Ecto neural progenitor cell (in vitro differentiated cells): ENCODE data around the gene DPH6.
"Not testable (repeated sequence)": the region's sequence is repeated elsewhere in the genome, so short reads cannot be mapped to it uniquely, and the experiment has no call there.

ENCODE experiments used
- DNase-seq: peaks from one replicate; pipeline ENCODE4 v3.0.0-alpha.2; 2018; ENCODE audit warnings: low spot score

Gene DPH6

DNA sequence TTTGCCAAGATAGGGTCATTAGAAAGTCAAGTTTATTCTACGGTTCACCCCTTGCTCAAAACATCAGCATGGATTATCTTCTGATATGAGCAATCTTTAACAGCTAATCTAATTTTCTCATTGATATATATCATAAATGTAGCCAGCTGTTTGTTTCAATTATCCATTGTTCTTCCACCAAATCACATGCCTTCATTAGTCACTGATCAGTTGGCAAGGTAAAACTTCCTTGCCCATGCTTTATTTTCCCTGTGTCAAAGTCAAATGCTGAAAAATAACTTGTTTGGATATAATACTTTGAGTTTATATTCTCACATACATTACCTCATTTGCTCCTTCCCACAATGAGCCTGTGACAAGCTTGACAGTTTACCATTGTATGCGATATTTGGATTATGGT is 60.6 kb downstream of the DPH6 start:
- no peak for DNase-seq

DNA sequence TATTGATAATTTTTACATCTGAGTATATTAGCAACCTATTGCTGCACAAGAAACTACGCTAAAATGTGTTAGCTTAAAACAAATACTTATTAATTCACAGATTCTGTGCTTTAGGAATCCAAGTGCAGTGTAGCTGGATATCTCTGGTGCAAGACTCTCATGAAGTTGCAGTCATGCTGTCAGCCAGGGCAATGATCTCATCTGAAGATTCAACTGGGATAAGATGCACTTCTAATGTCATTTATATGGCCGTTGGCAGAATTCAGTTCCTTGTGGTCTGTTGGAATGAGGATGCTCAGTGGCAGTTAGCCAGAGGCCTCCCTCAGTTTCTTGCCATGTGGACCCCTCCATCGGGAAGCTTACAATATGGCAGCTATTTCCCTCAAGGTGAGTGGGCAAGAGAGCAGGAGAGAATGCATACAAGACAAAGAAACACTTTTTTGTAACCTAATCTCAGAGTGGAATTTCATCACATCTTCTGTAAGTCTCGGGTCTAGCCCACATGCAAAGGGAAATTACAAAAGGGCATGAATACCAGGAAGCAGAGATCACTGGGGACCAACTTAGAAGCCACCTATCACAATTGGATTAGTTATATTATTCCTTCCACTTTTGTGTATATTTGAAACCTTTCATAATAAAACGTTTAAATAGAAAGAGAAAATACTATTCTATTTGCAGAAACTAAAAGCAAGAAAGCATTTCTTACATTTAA is 61.6 kb downstream of the DPH6 start:
- no peak for DNase-seq

DNA sequence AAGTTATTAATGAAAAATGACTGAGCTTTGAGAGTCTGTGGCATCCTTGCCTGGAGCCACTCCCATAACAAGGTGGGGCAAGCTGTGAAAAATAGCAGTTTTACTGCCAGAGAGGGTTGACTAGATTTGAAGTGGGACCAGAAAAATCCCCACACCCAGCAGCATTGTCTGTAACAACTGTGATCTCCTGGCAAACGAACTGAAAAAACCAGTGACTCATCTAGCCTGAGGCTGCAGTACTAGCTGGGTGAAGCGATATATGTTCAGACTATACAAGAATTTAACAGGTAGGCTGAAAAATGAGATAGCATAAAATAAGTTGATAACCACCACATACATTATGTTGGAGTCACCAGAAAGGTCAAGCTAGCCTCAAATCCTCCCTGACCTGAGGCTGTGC is 64.0 kb downstream of the DPH6 start:
- no peak for DNase-seq

DNA sequence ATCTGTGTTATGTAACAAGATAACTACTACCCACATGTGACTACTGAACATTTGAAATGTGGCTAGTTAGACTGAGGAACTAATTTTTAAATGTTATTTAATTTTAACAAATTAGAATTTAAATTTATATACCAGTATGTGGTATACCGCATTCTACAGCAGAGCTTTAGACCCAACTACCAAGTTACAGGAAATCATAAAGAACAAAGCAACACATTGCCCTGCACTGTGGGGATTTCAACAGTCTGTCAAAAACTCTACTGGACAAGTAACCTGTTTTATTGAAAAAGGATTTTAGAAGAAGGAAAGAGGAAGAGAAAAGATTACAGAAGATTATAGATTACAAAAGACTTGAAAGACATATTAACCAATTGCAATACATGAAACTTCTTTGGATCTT is 64.9 kb downstream of the DPH6 start:
- no peak for DNase-seq

DNA sequence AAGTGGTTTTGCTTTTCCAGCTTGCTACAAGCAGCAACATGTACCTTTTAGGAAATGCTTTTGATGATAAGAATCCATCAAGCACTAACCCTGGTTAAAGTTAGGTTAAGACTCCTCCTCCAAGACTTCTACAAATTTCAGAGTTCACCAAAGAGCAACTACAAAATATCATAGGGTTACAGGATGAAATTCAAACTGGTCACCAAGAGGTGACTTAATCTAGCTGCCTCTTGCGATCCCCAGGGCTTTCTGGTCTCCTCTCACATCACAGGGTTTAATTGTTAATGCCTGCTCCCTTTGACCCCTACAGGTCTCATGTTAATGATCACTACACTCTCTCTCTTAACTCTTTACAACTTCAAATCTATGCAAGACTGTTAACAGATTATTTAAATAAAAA is 66.5 kb downstream of the DPH6 start:
- DNase-seq: no peak

DNA sequence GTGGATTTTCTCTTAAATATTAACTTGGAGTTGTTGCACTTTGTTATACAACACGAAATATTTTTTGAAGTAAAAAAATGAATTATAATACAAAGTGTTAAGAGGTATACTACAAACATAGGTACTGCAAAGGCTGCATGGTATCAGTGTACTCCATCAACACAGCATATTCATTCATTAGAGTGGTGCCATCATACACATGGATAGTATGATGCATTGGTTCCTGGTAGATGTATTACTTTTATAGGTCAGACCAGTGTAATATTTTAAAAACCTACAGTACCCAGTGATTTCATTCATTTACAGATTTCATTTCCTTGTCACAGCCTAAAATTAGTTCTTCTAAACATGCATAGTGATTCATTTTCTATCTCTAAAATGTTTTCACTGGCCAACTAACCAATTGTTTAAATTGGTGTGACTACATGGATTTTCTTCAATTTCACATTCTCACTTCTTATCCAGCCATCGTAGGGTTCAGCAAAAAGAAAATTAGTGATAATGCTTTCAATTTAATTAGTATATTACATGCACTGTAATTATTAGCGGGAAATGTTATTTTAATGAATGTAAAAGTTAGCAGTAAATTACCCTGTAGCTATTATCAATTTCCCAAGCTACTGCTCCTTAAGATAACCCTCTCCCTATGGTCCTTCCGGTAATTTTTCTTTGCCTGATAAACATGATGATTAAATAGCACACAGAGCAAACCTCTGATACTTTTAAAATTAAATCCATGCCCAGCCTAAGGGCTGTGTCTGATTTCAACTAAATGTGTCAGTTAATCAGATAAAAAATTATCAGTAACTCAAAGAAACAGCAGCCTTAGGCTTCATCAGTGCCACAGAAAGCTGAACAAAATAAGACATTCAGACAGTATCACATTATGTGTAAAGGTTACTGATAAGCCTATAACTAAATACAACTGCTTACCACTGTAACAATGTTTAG is 68.4 kb downstream of the DPH6 start:
- DNase-seq: no peak

DNA sequence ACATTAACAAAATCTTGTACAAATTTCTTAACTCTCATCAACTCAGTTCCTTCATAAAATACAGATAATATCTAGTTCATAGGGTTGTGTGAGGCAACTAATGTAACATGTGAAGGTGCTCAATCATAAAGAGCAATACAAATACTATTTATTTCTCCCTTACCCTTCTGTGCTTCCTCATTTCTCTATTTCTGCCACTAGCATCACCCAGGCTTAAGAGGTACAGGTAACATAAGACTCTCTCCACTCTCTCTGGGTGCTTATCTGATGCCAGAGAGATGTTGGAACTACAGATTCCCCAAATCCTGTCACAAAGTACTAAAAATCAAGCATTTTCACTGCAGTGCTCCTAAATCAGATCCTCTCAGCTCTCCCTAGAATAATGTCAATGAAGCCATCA is 74.9 kb downstream of the DPH6 start:
- no peak for DNase-seq

DNA sequence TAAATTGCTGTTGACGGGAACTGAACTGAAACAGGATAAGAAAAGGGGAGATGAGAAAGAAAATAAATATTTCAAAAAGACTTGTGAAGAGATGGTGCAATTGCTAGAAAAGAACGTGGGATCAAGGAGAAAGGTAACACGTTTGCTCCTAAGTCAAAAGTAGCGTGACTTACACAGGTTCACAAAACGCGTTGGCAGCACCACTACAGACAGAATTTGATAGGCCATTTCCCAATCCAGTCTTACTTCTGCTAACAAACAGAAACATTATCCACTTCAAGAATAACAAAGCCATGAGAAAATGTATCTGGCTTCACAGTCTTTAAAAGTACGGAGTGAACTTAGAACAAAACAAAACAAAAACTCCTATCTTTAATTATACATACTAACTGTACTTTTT is 75.5 kb downstream of the DPH6 start:
- DNase-seq: no peak

DNA sequence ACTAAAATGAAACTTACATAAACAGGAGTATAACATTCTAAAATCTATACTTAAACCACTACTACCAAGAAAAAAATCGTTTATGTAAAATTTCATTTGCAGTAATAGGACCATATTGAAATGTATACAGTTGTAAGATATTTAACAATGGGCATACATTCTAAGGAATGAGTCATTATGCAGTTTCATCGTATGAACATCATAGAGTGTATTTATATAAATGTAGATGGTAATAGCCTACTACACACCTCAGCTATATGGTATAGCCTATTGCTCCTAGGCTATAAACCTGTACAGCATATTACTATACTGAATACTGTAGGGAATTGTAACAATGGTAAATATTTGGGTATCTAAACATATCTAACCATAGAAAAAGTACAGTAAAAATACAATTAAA is 79.5 kb downstream of the DPH6 start:
- no peak for DNase-seq

DNA sequence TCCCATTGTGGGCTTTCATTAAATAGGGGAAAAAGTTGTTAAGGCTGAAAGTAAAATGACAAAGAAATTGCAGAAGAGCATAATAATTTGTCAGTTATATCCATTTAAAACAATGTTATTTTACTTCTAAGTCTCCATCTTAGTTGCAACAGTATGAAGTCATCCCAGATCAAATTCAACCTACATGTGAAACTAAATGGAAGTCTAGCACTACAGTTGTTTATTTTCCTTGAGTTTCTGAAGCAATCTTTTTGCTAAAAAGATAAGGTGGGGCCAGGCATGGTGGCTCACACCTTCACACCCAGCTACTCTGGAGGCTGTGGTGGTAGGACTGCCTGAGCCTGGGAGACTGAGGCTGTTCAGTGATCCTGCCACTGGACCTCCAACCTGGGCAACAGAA is 80.2 kb downstream of the DPH6 start:
- DNase-seq: no peak

DNA sequence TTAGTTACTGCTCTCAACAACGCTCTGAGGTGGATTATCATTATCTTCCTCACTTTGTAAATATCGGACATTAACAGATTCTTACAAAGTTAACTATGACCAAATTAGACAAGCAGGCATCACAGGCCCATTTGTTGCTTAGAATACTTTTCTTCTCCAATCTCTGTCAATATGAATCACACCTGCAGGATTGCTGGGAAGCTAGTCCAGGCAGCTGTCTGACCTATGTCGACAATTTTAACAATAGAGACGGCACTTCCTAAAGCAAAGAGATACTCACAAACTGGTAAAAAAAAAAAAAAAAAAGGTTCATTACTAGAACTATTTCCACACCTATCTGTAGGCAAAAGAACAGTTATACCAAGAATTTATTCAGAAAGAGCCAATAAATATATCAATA is 85.3 kb downstream of the DPH6 start:
- no peak for DNase-seq

DNA sequence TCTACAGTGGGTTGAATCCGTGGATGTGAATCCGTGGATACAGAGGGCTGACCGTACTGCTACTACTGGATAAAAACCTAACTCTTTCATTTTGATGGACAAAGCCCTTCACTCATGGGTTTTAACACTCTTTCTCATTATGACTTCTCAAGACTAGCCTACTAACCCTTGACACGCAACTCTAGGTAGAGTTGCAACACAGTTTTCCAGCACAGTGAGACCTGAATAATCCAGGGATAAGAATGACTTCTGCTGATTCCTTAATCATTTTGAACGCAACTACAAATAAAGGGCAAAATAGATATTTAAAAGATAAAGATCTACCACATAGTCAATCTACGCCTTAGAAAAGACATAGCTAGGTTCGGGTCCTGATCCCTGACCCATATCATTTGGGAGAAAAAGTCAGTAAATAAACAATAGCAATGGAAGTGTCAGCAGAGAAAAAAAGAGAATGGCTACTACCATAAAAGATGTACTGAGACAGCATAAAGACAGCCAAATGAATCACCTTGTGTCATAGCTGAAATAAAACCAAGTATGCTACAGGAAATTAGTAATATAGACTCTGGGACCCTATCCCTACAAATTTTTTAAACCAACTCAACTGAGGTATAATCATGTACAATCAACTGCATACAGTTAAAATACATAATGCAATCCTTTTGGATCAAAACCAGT is 87.6 kb downstream of the DPH6 start:
- no peak for DNase-seq

DNA sequence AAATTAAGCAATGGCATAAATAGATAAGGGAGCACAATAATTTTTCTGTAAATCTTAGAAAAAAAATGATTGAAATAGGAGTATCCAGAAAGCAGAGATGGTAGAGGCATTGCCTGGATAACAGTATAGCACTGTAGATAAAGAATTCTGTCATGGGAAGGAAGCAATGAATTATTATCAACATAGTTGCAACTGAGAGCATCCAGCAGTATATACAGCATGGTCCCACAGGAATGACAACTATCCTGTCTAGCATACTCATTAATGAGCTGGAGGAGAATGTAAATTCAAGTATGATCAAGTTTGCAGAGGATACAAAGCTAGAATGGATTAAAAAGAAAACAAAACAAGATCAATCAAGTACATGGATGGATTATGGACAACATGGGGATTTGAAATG is 90.8 kb downstream of the DPH6 start:
- no peak for DNase-seq

DNA sequence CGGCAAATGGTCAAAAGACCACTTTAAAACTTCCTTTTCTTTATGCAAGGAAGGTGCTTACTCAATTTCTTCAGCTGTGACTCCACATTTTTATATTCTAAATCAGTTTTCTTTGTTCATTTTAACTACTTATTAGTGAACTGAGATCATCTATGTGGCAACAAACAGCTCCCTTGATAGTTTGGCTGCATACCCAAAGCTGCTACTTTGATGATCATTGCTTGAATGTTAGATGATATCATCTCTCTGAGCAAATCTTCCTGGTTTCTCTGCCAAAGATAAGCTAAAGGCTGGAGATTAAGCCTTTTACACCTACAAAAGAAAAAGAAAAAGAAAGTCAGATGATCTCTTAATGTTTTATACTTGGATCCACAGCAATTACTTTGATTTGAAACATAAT is 95.5 kb downstream of the DPH6 start:
- no peak for DNase-seq

DNA sequence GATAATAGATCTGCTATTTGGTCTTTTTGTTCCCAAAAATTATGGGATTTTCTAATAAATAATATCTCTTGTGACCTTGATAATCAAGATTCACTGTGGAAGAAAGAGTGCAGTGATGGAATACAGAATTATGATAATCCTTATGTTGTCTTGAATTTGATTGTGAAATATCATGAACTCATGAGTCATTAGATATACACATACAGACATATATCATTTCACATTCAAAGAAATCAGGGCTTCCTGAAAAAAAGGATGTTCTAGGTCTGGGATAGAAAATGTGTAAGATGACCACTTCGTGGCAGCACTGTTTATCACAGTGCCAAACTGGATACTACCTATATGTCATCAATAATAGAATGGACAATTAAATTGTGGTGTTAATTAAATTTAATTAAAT is 97.7 kb downstream of the DPH6 start:
- DNase-seq: no peak

DNA sequence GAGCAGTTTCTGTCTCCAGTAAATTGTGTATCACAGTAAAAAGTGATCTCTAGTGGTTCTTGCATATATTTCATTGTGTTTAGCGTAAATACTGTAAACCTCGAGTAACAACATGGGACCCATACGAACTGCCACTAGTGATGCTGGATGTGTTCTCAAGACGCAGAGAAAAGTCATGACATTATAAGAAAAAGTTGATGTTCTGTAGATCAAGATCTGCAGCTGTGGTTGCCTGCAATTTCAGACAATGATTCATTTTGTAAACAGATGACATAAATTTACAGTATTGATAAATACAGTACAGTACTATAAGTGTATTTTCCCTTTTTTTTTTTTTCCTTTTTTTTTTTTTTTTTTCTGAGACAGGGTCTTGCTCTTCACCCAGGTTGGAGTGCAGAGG is 100.1 kb downstream of the DPH6 start:
- no peak for DNase-seq

DNA sequence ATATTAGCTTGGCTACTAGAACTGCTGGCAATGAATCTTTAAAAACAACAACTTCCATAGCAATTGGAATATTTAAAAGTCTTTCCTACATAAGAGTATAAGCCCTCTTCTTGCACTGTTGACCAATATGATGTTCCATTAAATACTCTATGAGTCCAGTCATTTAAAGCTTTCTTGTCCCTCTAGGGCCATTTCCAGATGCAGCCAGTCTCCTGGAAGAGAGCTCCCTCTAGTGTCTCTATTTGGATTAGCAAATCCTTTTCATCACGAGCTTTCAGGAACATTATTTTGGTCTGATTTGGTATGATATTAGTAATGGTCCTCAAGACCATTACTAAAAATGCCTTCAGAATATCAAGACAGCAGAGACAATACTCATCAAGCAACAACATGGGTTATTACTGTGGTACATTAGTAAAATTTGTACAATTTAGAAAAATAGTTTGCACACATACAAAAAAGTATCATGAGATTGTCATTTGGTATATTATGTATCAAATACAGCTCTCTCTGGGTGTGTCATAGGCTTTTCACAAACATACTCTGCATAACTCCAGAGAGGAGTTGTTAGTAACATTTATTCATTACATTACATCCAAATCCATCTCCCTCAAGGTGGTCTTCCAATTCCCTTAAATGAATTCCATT is 101.3 kb downstream of the DPH6 start:
- DNase-seq: no peak

DNA sequence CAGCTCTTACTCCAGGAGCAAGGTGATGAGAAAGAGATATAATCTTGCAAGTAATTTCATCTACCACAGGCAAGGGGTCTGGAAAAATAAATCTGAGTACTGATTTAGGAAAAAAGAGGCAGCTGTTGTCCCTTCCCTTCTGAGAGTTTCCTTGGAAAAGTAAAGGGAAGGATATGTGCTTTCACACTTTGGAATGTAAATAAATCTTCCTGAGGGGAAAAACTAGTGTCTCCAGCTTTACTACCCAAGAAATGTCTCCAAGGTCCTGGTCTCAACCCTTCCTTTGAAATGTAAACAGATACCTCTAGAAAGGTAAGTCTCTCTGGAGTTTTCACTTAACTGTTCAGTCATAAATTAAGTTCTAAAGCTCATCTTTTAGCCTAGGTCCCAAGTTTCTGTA is 102.6 kb downstream of the DPH6 start:
- no peak for DNase-seq

DNA sequence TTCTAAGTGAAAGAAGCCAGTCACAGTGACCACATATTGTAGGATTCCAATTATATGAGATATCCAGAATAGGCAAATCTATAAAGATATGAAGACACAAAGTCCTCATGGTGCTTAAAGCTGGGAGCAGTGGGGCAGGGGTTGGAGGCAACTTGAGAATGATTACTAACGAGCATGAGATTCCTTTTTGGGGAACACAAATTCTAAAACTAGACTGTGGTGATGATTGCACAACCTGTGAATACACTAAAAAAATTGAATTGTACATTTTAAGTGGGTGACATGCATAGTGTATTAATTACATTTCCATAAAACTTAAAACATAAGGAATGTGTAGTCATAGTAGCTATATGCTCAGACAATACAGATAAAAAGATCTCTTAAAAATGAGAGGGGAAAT is 103.2 kb downstream of the DPH6 start:
- no peak for DNase-seq

DNA sequence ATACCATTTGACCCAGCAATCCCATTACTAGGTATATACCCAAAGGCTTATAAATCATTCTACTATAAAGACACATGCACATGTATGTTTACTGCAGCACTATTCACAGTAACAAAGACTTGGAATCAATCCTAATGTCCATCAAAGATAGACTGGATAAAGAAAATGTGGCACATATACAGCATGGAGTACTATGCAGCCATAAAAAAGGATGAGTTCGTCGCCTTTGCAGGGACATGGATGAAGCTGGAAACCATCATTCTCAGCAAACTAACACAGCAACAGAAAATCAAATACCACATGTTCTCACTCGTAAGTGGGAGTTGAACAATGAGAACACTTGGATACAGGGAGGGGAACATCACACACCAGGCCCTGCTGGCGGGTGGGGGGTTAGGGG is 104.7 kb downstream of the DPH6 start:
- DNase-seq: not testable (repeated sequence)

DNA sequence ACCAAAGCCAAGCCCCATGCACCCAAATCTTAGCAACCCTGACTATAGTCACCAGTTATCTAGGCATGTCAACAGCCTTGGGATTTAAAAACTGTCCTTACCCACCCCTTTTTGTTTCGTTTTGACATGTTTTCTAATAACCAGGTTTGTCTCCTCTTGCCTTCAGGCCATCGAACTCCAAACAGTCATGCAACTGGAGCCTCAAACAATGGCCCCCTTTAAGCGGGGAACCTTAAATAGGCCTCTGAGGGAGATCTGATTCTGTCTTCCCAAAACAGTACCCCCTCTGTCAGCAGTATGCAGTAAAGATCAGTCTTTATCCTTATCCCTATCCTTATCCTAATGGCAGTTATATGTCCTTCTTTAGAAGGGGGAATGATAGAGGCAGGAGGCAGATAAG is 105.7 kb downstream of the DPH6 start:
- DNase-seq: no peak

DNA sequence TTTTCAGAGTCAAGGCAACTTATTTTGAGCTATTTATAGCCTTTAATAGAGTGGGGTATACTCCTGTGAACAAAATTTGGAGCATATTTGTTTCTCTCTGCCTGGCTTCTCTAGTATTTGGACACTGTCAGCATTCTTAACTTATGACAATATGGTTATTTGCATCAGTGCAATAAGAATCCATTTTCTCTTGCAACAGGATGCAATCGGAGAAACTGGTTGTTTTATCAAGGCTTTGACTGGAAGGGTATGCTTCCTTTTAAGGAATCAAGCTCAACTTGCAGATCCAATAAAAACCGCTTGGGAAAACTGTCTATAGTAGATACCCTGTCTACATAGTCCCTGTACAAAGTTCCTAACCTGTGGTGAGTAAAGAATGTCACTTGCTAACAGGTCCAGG is 106.7 kb downstream of the DPH6 start:
- no peak for DNase-seq

DNA sequence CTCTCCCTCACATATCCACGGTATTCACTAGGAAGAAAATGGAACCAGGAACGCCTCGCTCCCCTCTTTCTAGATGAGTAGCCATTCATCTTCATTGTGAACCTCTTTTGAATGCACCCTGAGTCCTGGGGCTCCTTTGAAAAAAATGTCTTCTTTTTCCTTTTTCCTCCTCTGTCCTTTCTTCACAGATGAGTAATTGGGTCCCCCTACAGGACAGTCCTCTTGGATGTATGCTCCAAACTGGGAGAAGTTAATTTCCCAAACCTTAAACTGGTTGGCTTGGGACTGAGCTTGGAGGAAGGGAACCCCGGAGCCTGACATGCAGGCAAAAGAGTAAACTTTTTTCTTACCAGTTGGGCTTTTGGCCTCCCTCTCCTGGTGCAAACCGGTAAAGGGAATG is 108.8 kb downstream of the DPH6 start:
- no peak for DNase-seq
